ENCODE results near the gene BCO1.

Gene BCO1

GRCh38 chr16:81292936-81293335 lies 54.4 kb downstream of the BCO1 start:
- TF ChIP-seq FOXM1 (IDR thresholded peaks at IDR 0.05; ENCODE audit: borderline replicate concordance) (no peak), PKNOX1 (IDR thresholded peaks at IDR 0.05) (no peak), LEF1 (IDR thresholded peaks at IDR 0.05; ENCODE audit: borderline replicate concordance) (no peak), NFRKB (IDR thresholded peaks at IDR 0.05) (no peak), FOXK2 (IDR thresholded peaks at IDR 0.05) (no peak), ARNT (IDR thresholded peaks at IDR 0.05) (no peak), FOXA1 (IDR thresholded peaks at IDR 0.05) (no peak), ELF4 (IDR thresholded peaks at IDR 0.05) (no peak), L3MBTL2 (conservative IDR thresholded peaks at IDR 0.05) (no peak), HDGF (IDR thresholded peaks at IDR 0.05; ENCODE audit: borderline replicate concordance) (no peak), CTBP1 (IDR thresholded peaks at IDR 0.05; ENCODE audit: borderline replicate concordance) (no peak), ZNF384 (IDR thresholded peaks at IDR 0.05) (no peak), TARDBP (IDR thresholded peaks at IDR 0.05) (no peak), SP1 (IDR thresholded peaks at IDR 0.05) (no peak), SUZ12 (IDR thresholded peaks at IDR 0.05) (no peak), BHLHE40 (IDR thresholded peaks at IDR 0.05; ENCODE audit: borderline replicate concordance) (no peak)
- CTCF ChIA-PET = no interaction called here
- no peak for DNase-seq (ENCODE audit: extremely low spot score)
- POLR2A ChIA-PET = no interaction called here

GRCh38 chr16:81293909-81294802 lies 55.7 kb downstream of the BCO1 start:
- no peak for TF ChIP-seq FOXA1 (IDR thresholded peaks at IDR 0.05)
- TF ChIP-seq TARDBP (IDR thresholded peaks at IDR 0.05) = no peak
- TF ChIP-seq L3MBTL2 (conservative IDR thresholded peaks at IDR 0.05) = no peak
- no peak for TF ChIP-seq CTBP1 (IDR thresholded peaks at IDR 0.05; ENCODE audit: borderline replicate concordance)
- TF ChIP-seq BHLHE40 (IDR thresholded peaks at IDR 0.05; ENCODE audit: borderline replicate concordance) = no peak
- no peak for TF ChIP-seq SUZ12 (IDR thresholded peaks at IDR 0.05)
- no peak for TF ChIP-seq LEF1 (IDR thresholded peaks at IDR 0.05; ENCODE audit: borderline replicate concordance)
- TF ChIP-seq FOXM1 (IDR thresholded peaks at IDR 0.05; ENCODE audit: borderline replicate concordance) = no peak
- no peak for TF ChIP-seq HDGF (IDR thresholded peaks at IDR 0.05; ENCODE audit: borderline replicate concordance)
- no peak for TF ChIP-seq ELF4 (IDR thresholded peaks at IDR 0.05)
- TF ChIP-seq ZNF384 (IDR thresholded peaks at IDR 0.05) = no peak
- no peak for TF ChIP-seq ARNT (IDR thresholded peaks at IDR 0.05)
- TF ChIP-seq PKNOX1 (IDR thresholded peaks at IDR 0.05) = no peak
- TF ChIP-seq NFRKB (IDR thresholded peaks at IDR 0.05) = no peak
- no peak for DNase-seq (ENCODE audit: extremely low spot score)
- ChIA-PET CTCF (no interaction called here), POLR2A (no interaction called here)

GRCh38 chr16:81296631-81297030 lies 58.1 kb downstream of the BCO1 start:
- CTCF ChIA-PET = no interaction called here
- TF ChIP-seq NFRKB (IDR thresholded peaks at IDR 0.05) (no peak), HDGF (IDR thresholded peaks at IDR 0.05; ENCODE audit: borderline replicate concordance) (no peak), CTBP1 (IDR thresholded peaks at IDR 0.05; ENCODE audit: borderline replicate concordance) (no peak), TARDBP (IDR thresholded peaks at IDR 0.05) (no peak), SUZ12 (IDR thresholded peaks at IDR 0.05) (no peak), FOXM1 (IDR thresholded peaks at IDR 0.05; ENCODE audit: borderline replicate concordance) (no peak), SP1 (IDR thresholded peaks at IDR 0.05) (no peak)
- DNase-seq (ENCODE audit: extremely low spot score) = no peak
- POLR2A ChIA-PET = no interaction called here

- no peak for DNase-seq (ENCODE audit: extremely low spot score)
- CTCF ChIA-PET = no interaction called here
- POLR2A ChIA-PET = no interaction called here
Measured at GRCh38 chr16:81307770-81308169, 69.3 kb downstream of the BCO1 start.

GRCh38 chr16:81310045-81310644 lies 71.7 kb downstream of the BCO1 start:
- no peak for DNase-seq (ENCODE audit: extremely low spot score)
- CTCF ChIA-PET = no interaction called here
- POLR2A ChIA-PET = no interaction called here
- no peak for TF ChIP-seq NFRKB (IDR thresholded peaks at IDR 0.05)
- no peak for TF ChIP-seq TARDBP (IDR thresholded peaks at IDR 0.05)
- TF ChIP-seq LEF1 (IDR thresholded peaks at IDR 0.05; ENCODE audit: borderline replicate concordance) = no peak
- no peak for TF ChIP-seq BHLHE40 (IDR thresholded peaks at IDR 0.05; ENCODE audit: borderline replicate concordance)
- no peak for TF ChIP-seq HDGF (IDR thresholded peaks at IDR 0.05; ENCODE audit: borderline replicate concordance)
- no peak for TF ChIP-seq L3MBTL2 (conservative IDR thresholded peaks at IDR 0.05)
- no peak for TF ChIP-seq CTBP1 (IDR thresholded peaks at IDR 0.05; ENCODE audit: borderline replicate concordance)
- no peak for TF ChIP-seq PKNOX1 (IDR thresholded peaks at IDR 0.05)
- TF ChIP-seq ELF4 (IDR thresholded peaks at IDR 0.05) = no peak
- no peak for TF ChIP-seq SUZ12 (IDR thresholded peaks at IDR 0.05)
- no peak for TF ChIP-seq ARNT (IDR thresholded peaks at IDR 0.05)
- TF ChIP-seq FOXA1 (IDR thresholded peaks at IDR 0.05) = no peak
- no peak for TF ChIP-seq FOXK2 (IDR thresholded peaks at IDR 0.05)
- TF ChIP-seq ZNF384 (IDR thresholded peaks at IDR 0.05) = no peak
- TF ChIP-seq SP1 (IDR thresholded peaks at IDR 0.05) = no peak
- no peak for TF ChIP-seq FOXM1 (IDR thresholded peaks at IDR 0.05; ENCODE audit: borderline replicate concordance)

More at GRCh38 chr16:81307770-81308169, 69.3 kb downstream of the BCO1 start:
- TF ChIP-seq HDGF (IDR thresholded peaks at IDR 0.05; ENCODE audit: borderline replicate concordance) = no peak
- no peak for TF ChIP-seq SUZ12 (IDR thresholded peaks at IDR 0.05)
- TF ChIP-seq FOXM1 (IDR thresholded peaks at IDR 0.05; ENCODE audit: borderline replicate concordance) = no peak
- TF ChIP-seq ARNT (IDR thresholded peaks at IDR 0.05) = no peak
- no peak for TF ChIP-seq NFRKB (IDR thresholded peaks at IDR 0.05)
- TF ChIP-seq LEF1 (IDR thresholded peaks at IDR 0.05; ENCODE audit: borderline replicate concordance) = no peak
- no peak for TF ChIP-seq SP1 (IDR thresholded peaks at IDR 0.05)
- TF ChIP-seq ELF4 (IDR thresholded peaks at IDR 0.05) = no peak
- TF ChIP-seq BHLHE40 (IDR thresholded peaks at IDR 0.05; ENCODE audit: borderline replicate concordance) = no peak
- TF ChIP-seq L3MBTL2 (conservative IDR thresholded peaks at IDR 0.05) = no peak
- no peak for TF ChIP-seq CTBP1 (IDR thresholded peaks at IDR 0.05; ENCODE audit: borderline replicate concordance)
- TF ChIP-seq FOXA1 (IDR thresholded peaks at IDR 0.05) = no peak

Measured in HEK293T (cell line).